WTC11 (cell line): Measurements from ENCODE around the gene FTMT. TPM values are rescaled to one million over a fixed set of nuclear protein-coding genes. Genes with fewer than 3 reads are reported as not detected.

Source experiments
- ATAC-seq: fragments of 200-7000 bp; cut with Tn5 transposase; 2 replicates; pipeline ENCODE4 v1.10.0; 2021; ENCODE audit warnings: mild to moderate bottlenecking, moderate library complexity
- CTCF ChIA-PET: fragments of 300-600 bp; sonication (Branson Sonifier 250); formaldehyde crosslinking; loops from one replicate; lab custom pipeline; 2021; ENCODE audit warnings: antibody characterized with exemption; lab: Charles Lee
- POLR2A ChIA-PET: fragments of 350-600 bp; sonication (Branson Sonifier 250); formaldehyde crosslinking; loops from one replicate; lab custom pipeline; 2021; ENCODE audit warnings: antibody characterized with exemption; lab: Charles Lee
- DNase-seq: peaks from one replicate; pipeline ENCODE4 v3.0.0; 2021; ENCODE audit warnings: low spot score
- H3K27ac Mint-ChIP-seq: 2 replicates; pipeline ENCODE4 v1.8.0; 2021; ENCODE audit warnings: mixed read lengths
- H3K27me3 Mint-ChIP-seq: 2 replicates; pipeline ENCODE4 v1.8.0; 2021; ENCODE audit warnings: low read depth, mild to moderate bottlenecking, moderate library complexity, mixed read lengths
- H3K36me3 Mint-ChIP-seq: 2 replicates; pipeline ENCODE4 v1.8.0; 2021; ENCODE audit warnings: mixed read lengths
- H3K4me1 Mint-ChIP-seq: 2 replicates; pipeline ENCODE4 v1.8.0; 2022; ENCODE audit warnings: mixed read lengths
- H3K4me3 Mint-ChIP-seq: 2 replicates; pipeline ENCODE4 v1.8.0; 2021; ENCODE audit warnings: mild to moderate bottlenecking, moderate library complexity, mixed read lengths
- H3K9me3 Mint-ChIP-seq: 2 replicates; pipeline ENCODE4 v1.8.0; 2021; ENCODE audit warnings: mixed read lengths
- AR ChIP-seq: fragments of 250-450 bp; sonication (Bioruptor Pico); IDR thresholded peaks from 2 replicates; pipeline ENCODE4 v1.9.0; 2021; ENCODE audit warnings: mild to moderate bottlenecking
- ARID4B ChIP-seq: sonication (generic); formaldehyde crosslinking; IDR thresholded peaks from 2 replicates; pipeline ENCODE4 v1.8.0; 2023; ENCODE audit warnings: missing genetic modification reagents, mild to moderate bottlenecking, borderline replicate concordance
- ATF1 ChIP-seq: sonication (generic); formaldehyde crosslinking; IDR thresholded peaks from 2 replicates; pipeline ENCODE4 v1.8.1; 2023; ENCODE audit warnings: mild to moderate bottlenecking, moderate library complexity, missing genetic modification reagents
- CREM ChIP-seq: sonication (generic); formaldehyde crosslinking; IDR thresholded peaks from 2 replicates; pipeline ENCODE4 v1.8.1; 2022; ENCODE audit warnings: mild to moderate bottlenecking, missing genetic modification reagents, moderate library complexity
- ESRRA ChIP-seq: sonication (generic); formaldehyde crosslinking; IDR thresholded peaks from 2 replicates; pipeline ENCODE4 v1.8.1; 2022; ENCODE audit warnings: mild to moderate bottlenecking, missing genetic modification reagents, borderline replicate concordance
- FOXK1 ChIP-seq: sonication (generic); formaldehyde crosslinking; IDR thresholded peaks from 2 replicates; pipeline ENCODE4 v1.8.0; 2022; ENCODE audit warnings: mild to moderate bottlenecking, moderate library complexity, missing genetic modification reagents
- GABPB1 ChIP-seq: sonication (generic); formaldehyde crosslinking; IDR thresholded peaks from 2 replicates; pipeline ENCODE4 v1.8.1; 2023; ENCODE audit warnings: mild to moderate bottlenecking, missing genetic modification reagents
- HMGA2 ChIP-seq: fragments of 250-450 bp; sonication (Bioruptor Pico); IDR thresholded peaks from 2 replicates; pipeline ENCODE4 v1.4.0; 2021; ENCODE audit warnings: mild to moderate bottlenecking, moderate library complexity
- IRF1 ChIP-seq: sonication (generic); formaldehyde crosslinking; IDR thresholded peaks from 2 replicates; pipeline ENCODE4 v1.8.0; 2023; ENCODE audit warnings: missing genetic modification reagents
- IRF2 ChIP-seq: sonication (generic); formaldehyde crosslinking; IDR thresholded peaks from 2 replicates; pipeline ENCODE4 v1.8.0; 2022; ENCODE audit warnings: low read depth, missing genetic modification reagents, borderline replicate concordance
- JAZF1 ChIP-seq: fragments of 250-450 bp; sonication (Bioruptor Pico); IDR thresholded peaks from 2 replicates; pipeline ENCODE4 v1.9.0; 2021; ENCODE audit warnings: moderate library complexity, mild to moderate bottlenecking, inconsistent platforms
- MAX ChIP-seq: sonication (generic); formaldehyde crosslinking; IDR thresholded peaks from 2 replicates; pipeline ENCODE4 v1.8.0; 2022; ENCODE audit warnings: mild to moderate bottlenecking, missing genetic modification reagents
- MXD4 ChIP-seq: fragments of 250-450 bp; sonication (Bioruptor Pico); IDR thresholded peaks from 2 replicates; pipeline ENCODE4 v1.8.0; 2021; ENCODE audit warnings: mild to moderate bottlenecking, moderate library complexity, borderline replicate concordance
- NFE2L1 ChIP-seq: sonication (generic); formaldehyde crosslinking; IDR thresholded peaks from 2 replicates; pipeline ENCODE4 v1.8.1; 2023; ENCODE audit warnings: missing genetic modification reagents
- NR1H2 ChIP-seq: sonication (generic); formaldehyde crosslinking; IDR thresholded peaks from 2 replicates; pipeline ENCODE4 v1.9.0; 2021; ENCODE audit warnings: mild to moderate bottlenecking, moderate library complexity, missing genetic modification reagents
- NR2C2 ChIP-seq: sonication (generic); formaldehyde crosslinking; IDR thresholded peaks from 2 replicates; pipeline ENCODE4 v1.8.0; 2022; ENCODE audit warnings: mild to moderate bottlenecking, missing genetic modification reagents
- PRRX2 ChIP-seq: fragments of 250-450 bp; sonication (Bioruptor Pico); IDR thresholded peaks from 2 replicates; pipeline ENCODE4 v1.8.0; 2021; ENCODE audit warnings: mild to moderate bottlenecking
- SMAD4 ChIP-seq: sonication (generic); formaldehyde crosslinking; IDR thresholded peaks from 2 replicates; pipeline ENCODE4 v1.8.0; 2022; ENCODE audit warnings: mild to moderate bottlenecking, missing genetic modification reagents
- STAT6 ChIP-seq: sonication (generic); formaldehyde crosslinking; conservative IDR thresholded peaks from 2 replicates; pipeline ENCODE4 v1.8.1; 2023; ENCODE audit warnings: mild to moderate bottlenecking, low read depth, missing genetic modification reagents, moderate library complexity
- TEAD1 ChIP-seq: sonication (generic); formaldehyde crosslinking; IDR thresholded peaks from 2 replicates; pipeline ENCODE4 v1.8.0; 2022; ENCODE audit warnings: mild to moderate bottlenecking, missing genetic modification reagents
- USF1 ChIP-seq: sonication (generic); formaldehyde crosslinking; IDR thresholded peaks from 2 replicates; pipeline ENCODE4 v1.8.0; 2022; ENCODE audit warnings: mild to moderate bottlenecking, missing genetic modification reagents
- ZNF138 ChIP-seq: sonication (generic); formaldehyde crosslinking; conservative IDR thresholded peaks from 2 replicates; pipeline ENCODE4 v1.8.1; 2022; ENCODE audit warnings: mild to moderate bottlenecking, moderate library complexity, missing genetic modification reagents
- ZNF671 ChIP-seq: fragments of 250-450 bp; sonication (Bioruptor Pico); IDR thresholded peaks from 2 replicates; pipeline ENCODE4 v1.8.0; 2021; ENCODE audit warnings: mild to moderate bottlenecking
- total RNA-seq: library from RNA; stranded (reverse); gene quantifications from 3 replicates; pipeline ENCODE4 v1.2.3, GENCODE V29; 2021

The FTMT gene
- total RNA-seq, 1 experiment from 2014 or later = not detected

- DNase-seq (no peak), ATAC-seq (no peak)
- Mint-ChIP-seq H3K27ac (no peak overlapping the region), H3K27me3 (no peaks in the 10 kb centered on the region), H3K4me1 (no peaks in the 10 kb centered on the region), H3K9me3 (0 out of 2 replicates have a peak, but pooled peaks cover 3% of the 10 kb centered on the region), H3K4me3 (no peak overlapping the region), H3K36me3 (no peaks in the 10 kb centered on the region)
- ChIA-PET POLR2A (no interaction called here), CTCF (no interaction called here)
- TF ChIP-seq STAT6 (no peak), AR (CRISPR knock-in tag) (no peak), ZNF671 (CRISPR knock-in tag) (no peak), USF1 (CRISPR knock-in tag) (no peak), MXD4 (no peak), NR1H2 (no peak), JAZF1 (CRISPR knock-in tag) (no peak), SMAD4 (CRISPR knock-in tag) (no peak), IRF1 (CRISPR knock-in tag) (no peak), ZNF138 (CRISPR knock-in tag) (no peak), TEAD1 (CRISPR knock-in tag) (no peak), GABPB1 (CRISPR knock-in tag) (no peak), PRRX2 (CRISPR knock-in tag) (no peak), NR2C2 (no peak), MAX (CRISPR knock-in tag) (no peak), IRF2 (no peak)
Measured at GRCh38 chr5:121897341-121897740, 45.7 kb downstream of the FTMT start.

- ATAC-seq = no peak
- CTCF ChIA-PET = no interaction called here
- Mint-ChIP-seq H3K27ac (no peak overlapping the region), H3K27me3 (no peaks in the 10 kb centered on the region), H3K4me1 (no peaks in the 10 kb centered on the region), H3K9me3 (no peaks in the 10 kb centered on the region), H3K4me3 (no peak overlapping the region), H3K36me3 (no peaks in the 10 kb centered on the region)
- no peak for DNase-seq
- POLR2A ChIA-PET = no interaction called here
- TF ChIP-seq ESRRA (CRISPR knock-in tag) (no peak), CREM (no peak), ATF1 (no peak), IRF2 (no peak), FOXK1 (CRISPR knock-in tag) (no peak), HMGA2 (CRISPR knock-in tag) (no peak), AR (CRISPR knock-in tag) (no peak), NFE2L1 (CRISPR knock-in tag) (no peak), ARID4B (CRISPR knock-in tag) (no peak), GABPB1 (CRISPR knock-in tag) (no peak)
Measured at GRCh38 chr5:121899346-121899745, 47.7 kb downstream of the FTMT start.
